Left lung (tissue), 10 donors: ENCODE measurements around the gene IGFBP7. TPM values are rescaled to one million over a fixed set of nuclear protein-coding genes. Genes with fewer than 3 reads are reported as not detected.
A peak's percentile ranks its signal among the peaks of the same experiment; 100 is the strongest.

Experiments used
- ATAC-seq: fragments of 200-7000 bp; cut with Tn5 transposase; one replicate; pipeline ENCODE4 v1.9.1; 2020; ENCODE audit warnings: moderate library complexity
- DNase-seq, 4 donors: peaks; one replicate each; pipeline ENCODE4 v3.0.0-alpha.2; 2013 to 2020
- H3K27ac ChIP-seq, 2 donors: fragments of 200-600 bp; sonication (generic) in 1 of 2; one replicate each; pipeline versions ENCODE4 v1.5.0 to v1.8.0; 2020 to 2021
- H3K27me3 ChIP-seq, 2 donors: fragments of 200-600 bp; sonication (generic) in 1 of 2; one replicate each; pipeline versions ENCODE4 v1.5.0 to v1.8.0; 2020 to 2021
- H3K36me3 ChIP-seq, 2 donors: fragments of 200-600 bp; sonication (generic) in 1 of 2; one replicate each; pipeline versions ENCODE4 v1.5.0 to v1.8.0; 2020 to 2021
- H3K4me1 ChIP-seq, 2 donors: fragments of 200-600 bp; one replicate each; pipeline ENCODE4 v1.8.0; 2021
- H3K4me3 ChIP-seq, 2 donors: fragments of 200-600 bp; sonication (generic) in 1 of 2; one replicate each; pipeline versions ENCODE4 v1.5.0 to v1.8.0; 2020 to 2021; ENCODE audit warnings: mild to moderate bottlenecking in 1 of 2
- H3K9me3 ChIP-seq, 2 donors: fragments of 200-600 bp; sonication (generic) in 1 of 2; one replicate each; pipeline versions ENCODE4 v1.5.0 to v1.8.0; 2020 to 2021
- intact Hi-C, 2 donors: fragments of 100-400 bp; cut with DNase I; formaldehyde crosslinking; loops; one replicate each; pipeline versions ENCODE4 v1.11.2 to v1.14.2; 2022
- polyA plus RNA-seq, 6 donors: library from polyadenylated mRNA; unstranded; fragments of 120-200 nt; gene quantifications; one replicate each; pipeline ENCODE4 v1.2.1, GENCODE V29; 2013; ENCODE audit not compliant: insufficient read length in 6 of 6
- total RNA-seq, 2 donors: library from RNA; stranded (reverse); fragmentation: NEBNext Ultra II Directional; extraction: Animal tissue kit (Norgen Biotek cat#: 25700); gene quantifications; one replicate each; pipeline ENCODE4 v1.2.1, GENCODE V29; 2021
- TF ChIP-seq, protein P1 (sequence below), 2 donors: fragments of 200-600 bp; sonication (generic) in 1 of 2; IDR thresholded peaks; one replicate each; pipeline versions ENCODE4 v1.5.0 to v1.8.0; 2021; ENCODE audit warnings: antibody characterized with exemption in 2 of 2
- donor health status: DM: no; HTN: yes; CAD: no.
- donor health status: DM: no; HTN: no; CAD: no.

The IGFBP7 gene
- total and polyA plus RNA-seq, 8 donors = 235 to 527 (median 284) TPM

DNA sequence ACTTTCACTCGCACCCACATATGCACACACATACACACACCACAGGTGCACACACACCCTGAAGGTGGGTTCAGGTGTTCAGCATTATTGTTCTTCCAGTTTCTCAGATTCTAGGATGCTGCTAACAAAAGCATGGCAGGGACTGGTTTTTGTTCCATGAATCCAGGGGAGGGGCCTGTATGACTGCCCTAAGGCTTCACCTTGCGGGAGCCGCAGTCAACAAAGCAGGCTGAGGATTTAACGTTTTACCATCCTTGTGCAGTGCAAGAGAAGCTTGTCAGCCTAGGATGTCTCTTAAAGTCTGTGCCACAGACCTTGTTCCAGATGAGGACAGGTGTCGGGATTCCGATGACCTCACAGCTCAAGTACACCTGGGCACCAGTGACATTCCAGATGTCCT is 69.7 kb downstream of the IGFBP7 start:
- Histone ChIP-seq H3K4me1 (peaks cover 0 to 10% of the 10 kb centered on the region in 2 donors), H3K36me3 (peaks cover 0 to 4% of the 10 kb centered on the region in 2 donors), H3K27ac (no peak overlapping the region), H3K4me3 (no peak overlapping the region), H3K9me3 (no peaks in the 10 kb centered on the region), H3K27me3 (no peaks in the 10 kb centered on the region)
- intact Hi-C loops = no loop called here
- TF ChIP-seq, protein P1, sequence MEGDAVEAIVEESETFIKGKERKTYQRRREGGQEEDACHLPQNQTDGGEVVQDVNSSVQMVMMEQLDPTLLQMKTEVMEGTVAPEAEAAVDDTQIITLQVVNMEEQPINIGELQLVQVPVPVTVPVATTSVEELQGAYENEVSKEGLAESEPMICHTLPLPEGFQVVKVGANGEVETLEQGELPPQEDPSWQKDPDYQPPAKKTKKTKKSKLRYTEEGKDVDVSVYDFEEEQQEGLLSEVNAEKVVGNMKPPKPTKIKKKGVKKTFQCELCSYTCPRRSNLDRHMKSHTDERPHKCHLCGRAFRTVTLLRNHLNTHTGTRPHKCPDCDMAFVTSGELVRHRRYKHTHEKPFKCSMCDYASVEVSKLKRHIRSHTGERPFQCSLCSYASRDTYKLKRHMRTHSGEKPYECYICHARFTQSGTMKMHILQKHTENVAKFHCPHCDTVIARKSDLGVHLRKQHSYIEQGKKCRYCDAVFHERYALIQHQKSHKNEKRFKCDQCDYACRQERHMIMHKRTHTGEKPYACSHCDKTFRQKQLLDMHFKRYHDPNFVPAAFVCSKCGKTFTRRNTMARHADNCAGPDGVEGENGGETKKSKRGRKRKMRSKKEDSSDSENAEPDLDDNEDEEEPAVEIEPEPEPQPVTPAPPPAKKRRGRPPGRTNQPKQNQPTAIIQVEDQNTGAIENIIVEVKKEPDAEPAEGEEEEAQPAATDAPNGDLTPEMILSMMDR (IDR thresholded peaks at IDR 0.05) = no peak
- ATAC-seq = no peak
- no peak for DNase-seq

DNA sequence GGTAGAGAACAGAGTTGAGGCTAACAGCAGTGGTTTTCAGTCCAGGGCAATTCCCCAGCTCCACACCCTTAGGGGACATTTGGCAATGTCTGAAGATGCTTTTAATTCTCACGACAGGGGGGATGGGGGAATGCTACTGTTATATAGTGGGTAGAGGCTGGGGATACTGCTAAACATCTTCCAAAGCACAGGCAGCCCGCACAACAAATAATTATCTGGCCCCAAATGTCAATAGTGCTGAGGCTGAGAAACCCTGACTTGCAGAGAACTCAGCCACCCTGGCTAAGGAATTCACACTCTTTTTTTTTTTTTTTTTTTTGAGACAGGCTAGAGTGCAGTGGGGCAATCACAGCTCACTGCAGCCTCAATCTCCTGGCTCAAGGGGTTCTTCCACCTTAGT is 70.8 kb downstream of the IGFBP7 start:
- peaks cover 0 to 4% of the 10 kb centered on the region in 2 donors for H3K36me3 ChIP-seq
- ATAC-seq = no peak
- H3K27ac ChIP-seq = no peak overlapping the region
- no peaks in the 10 kb centered on the region for H3K9me3 ChIP-seq
- H3K4me1 ChIP-seq = peaks cover 0 to 7% of the 10 kb centered on the region in 2 donors
- no peak overlapping the region for H3K4me3 ChIP-seq
- no peaks in the 10 kb centered on the region for H3K27me3 ChIP-seq
- TF ChIP-seq, protein P1 (IDR thresholded peaks at IDR 0.05) = no peak
- DNase-seq = no peak
- intact Hi-C loops = no loop called here

DNA sequence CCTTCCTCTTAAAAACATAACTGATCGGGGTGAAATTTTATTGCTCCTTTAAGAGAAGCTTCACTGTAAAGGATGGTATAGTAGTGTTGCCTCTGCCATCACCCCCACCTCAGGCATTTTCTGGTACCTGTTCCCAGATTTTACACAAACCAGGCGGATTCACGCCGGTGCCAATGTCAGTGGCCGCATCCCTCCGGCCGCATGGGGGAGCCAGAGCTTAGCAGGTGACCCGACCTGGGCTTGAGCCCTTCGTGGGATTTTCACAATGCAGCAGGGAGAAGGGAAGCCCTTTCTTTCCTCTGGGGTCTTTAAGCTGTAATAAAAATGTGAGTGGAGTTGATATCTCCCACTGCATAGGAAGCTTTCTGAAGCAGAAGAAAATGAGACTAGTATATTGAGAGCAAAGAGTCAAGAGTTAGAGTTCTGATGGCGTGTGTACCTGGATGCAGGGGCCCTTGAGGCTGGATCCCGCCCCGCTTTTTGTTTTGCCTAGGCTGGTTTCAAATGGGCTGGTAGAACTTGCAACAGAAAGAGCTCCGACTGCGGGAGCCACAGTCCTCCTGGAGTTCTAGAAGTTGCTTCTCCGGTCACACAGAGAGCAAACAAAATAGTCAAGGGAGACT is 72.1 kb downstream of the IGFBP7 start:
- peak in 2 of 4 donors; percentile 71 to 87 for DNase-seq
- Histone ChIP-seq H3K4me1 (no peaks in the 10 kb centered on the region), H3K36me3 (peaks cover 0 to 8% of the 10 kb centered on the region in 2 donors), H3K27me3 (no peaks in the 10 kb centered on the region), H3K4me3 (no peak overlapping the region), H3K9me3 (no peaks in the 10 kb centered on the region), H3K27ac (no peak overlapping the region)
- intact Hi-C loops = no loop called here
- TF ChIP-seq, protein P1 (IDR thresholded peaks at IDR 0.05) = peak; percentile 65 to 72
- ATAC-seq = peak; percentile 87

DNA sequence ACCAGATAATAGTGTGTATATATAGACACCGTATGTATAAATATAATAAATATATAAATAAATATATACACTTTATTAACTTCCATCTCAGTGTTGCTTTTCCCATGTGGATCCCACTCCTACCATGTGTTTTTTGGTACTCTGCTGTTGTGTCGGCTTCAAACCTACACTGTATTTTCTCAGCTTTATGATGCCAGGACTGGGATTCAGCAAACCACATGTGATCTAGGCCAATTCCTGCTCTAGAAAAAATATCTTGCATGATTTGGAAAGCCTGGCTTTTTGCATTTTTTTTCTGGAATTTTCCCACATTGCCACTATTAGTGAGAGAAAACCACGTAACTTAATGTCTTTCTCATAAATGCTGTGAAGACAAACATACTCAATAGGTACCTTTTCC is 75.7 kb downstream of the IGFBP7 start:
- Histone ChIP-seq H3K4me3 (no peak overlapping the region), H3K27me3 (no peaks in the 10 kb centered on the region), H3K4me1 (no peaks in the 10 kb centered on the region), H3K9me3 (no peaks in the 10 kb centered on the region), H3K27ac (no peak overlapping the region), H3K36me3 (peaks cover 0 to 43% of the 10 kb centered on the region in 2 donors)
- TF ChIP-seq, protein P1 (IDR thresholded peaks at IDR 0.05) = no peak
- DNase-seq = no peak
- intact Hi-C loops = no loop called here
- ATAC-seq = no peak

DNA sequence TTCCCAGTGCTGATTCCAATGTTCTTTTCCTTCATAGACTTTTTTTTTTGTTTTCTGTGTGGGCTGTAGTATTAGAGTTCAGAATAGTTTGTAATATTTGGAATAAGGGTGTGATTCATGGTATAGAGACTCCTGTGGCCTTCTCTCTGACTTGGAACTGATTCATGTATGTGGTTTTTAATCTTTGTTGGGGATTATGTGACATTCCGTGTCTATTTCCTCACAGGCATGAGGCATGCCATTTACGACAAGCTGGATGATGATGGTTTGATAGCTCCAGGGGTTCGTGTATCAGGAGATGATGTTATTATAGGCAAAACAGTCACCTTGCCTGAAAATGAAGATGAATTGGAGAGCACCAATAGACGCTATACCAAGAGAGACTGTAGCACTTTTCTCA is 87.1 kb downstream of the IGFBP7 start:
- Histone ChIP-seq H3K27me3 (no peaks in the 10 kb centered on the region), H3K4me3 (no peak overlapping the region), H3K4me1 (peaks cover 0 to 9% of the 10 kb centered on the region in 2 donors), H3K9me3 (no peaks in the 10 kb centered on the region), H3K27ac (no peak overlapping the region), H3K36me3 (peaks cover 0 to 99% of the 10 kb centered on the region in 2 donors)
- TF ChIP-seq, protein P1 (IDR thresholded peaks at IDR 0.05) = no peak
- intact Hi-C loops = no loop called here
- ATAC-seq (no peak), DNase-seq (no peak)
